DND-41 (cell line): ENCODE results near the gene MAB21L4.

Source experiments
- ATAC-seq: fragments of 200-7000 bp; cut with Tn5 transposase; 3 replicates; pipeline ENCODE4 v1.9.1; 2021; ENCODE audit warnings: low read depth; ENCODE audit not compliant: insufficient read depth
- DNase-seq: peaks from one replicate; pipeline ENCODE4 v3.0.0-alpha.2; 2020
- H2AFZ ChIP-seq: 2 replicates; pipeline ENCODE4 v1.6.0; 2012; ENCODE audit warnings: low read depth, low read length
- H3K27ac ChIP-seq: 2 replicates; pipeline ENCODE4 v1.5.1; 2012; ENCODE audit warnings: low read length, inconsistent platforms
- H3K27me3 ChIP-seq: fragments of 200-600 bp; sonication (generic); 2 replicates; pipeline ENCODE4 v1.6.0; 2012; ENCODE audit warnings: low read length, mild to moderate bottlenecking, inconsistent platforms; ENCODE audit not compliant: insufficient read depth, poor library complexity
- H3K36me3 ChIP-seq: 2 replicates; pipeline ENCODE4 v1.5.1; 2012; ENCODE audit warnings: low read length, inconsistent platforms; ENCODE audit not compliant: insufficient read depth
- H3K4me1 ChIP-seq: 2 replicates; pipeline ENCODE4 v1.5.1; 2012; ENCODE audit warnings: mild to moderate bottlenecking, low read length; ENCODE audit not compliant: insufficient read depth
- H3K4me2 ChIP-seq: 2 replicates; pipeline ENCODE4 v1.6.0; 2012; ENCODE audit warnings: mild to moderate bottlenecking, moderate library complexity, low read length, inconsistent platforms; ENCODE audit not compliant: insufficient read depth
- H3K4me3 ChIP-seq, 2 experiments: fragments of 200-600 bp in 1 of 2; shearing (Covaris generic) in 1 of 2; 2 replicates each; pipeline ENCODE4 v1.5.1; 2012 to 2016; ENCODE audit warnings: inconsistent platforms in 2 of 2, low read length in 2 of 2, mild to moderate bottlenecking in 2 of 2, low read depth in 1 of 2, moderate library complexity in 1 of 2
- H3K79me2 ChIP-seq: 2 replicates; pipeline ENCODE4 v1.6.0; 2012; ENCODE audit warnings: low read length, inconsistent platforms; ENCODE audit not compliant: insufficient read depth
- H3K9ac ChIP-seq: 2 replicates; pipeline ENCODE4 v1.6.0; 2012; ENCODE audit warnings: low read depth, mild to moderate bottlenecking, inconsistent platforms, low read length, moderate library complexity
- H3K9me3 ChIP-seq: 2 replicates; pipeline ENCODE4 v1.5.1; 2012; ENCODE audit warnings: low read length, moderate library complexity, mild to moderate bottlenecking, inconsistent platforms; ENCODE audit not compliant: insufficient read depth, severe bottlenecking
- H4K20me1 ChIP-seq: 2 replicates; pipeline ENCODE4 v1.6.0; 2012; ENCODE audit warnings: low read length; ENCODE audit not compliant: insufficient read depth
- CTCF ChIP-seq: IDR thresholded peaks from 2 replicates; pipeline ENCODE4 v1.5.1; 2012; ENCODE audit warnings: borderline replicate concordance, low read length, moderate library complexity, mild to moderate bottlenecking; ENCODE audit not compliant: poor library complexity, severe bottlenecking; ENCODE audit errors: extremely low read depth
- EZH2 ChIP-seq: IDR thresholded peaks from 3 replicates; pipeline ENCODE4 v1.6.1; 2012; ENCODE audit warnings: borderline replicate concordance, low read depth, mild to moderate bottlenecking, moderate library complexity, low read length, inconsistent platforms; ENCODE audit not compliant: severe bottlenecking

MAB21L4 gene

DNA sequence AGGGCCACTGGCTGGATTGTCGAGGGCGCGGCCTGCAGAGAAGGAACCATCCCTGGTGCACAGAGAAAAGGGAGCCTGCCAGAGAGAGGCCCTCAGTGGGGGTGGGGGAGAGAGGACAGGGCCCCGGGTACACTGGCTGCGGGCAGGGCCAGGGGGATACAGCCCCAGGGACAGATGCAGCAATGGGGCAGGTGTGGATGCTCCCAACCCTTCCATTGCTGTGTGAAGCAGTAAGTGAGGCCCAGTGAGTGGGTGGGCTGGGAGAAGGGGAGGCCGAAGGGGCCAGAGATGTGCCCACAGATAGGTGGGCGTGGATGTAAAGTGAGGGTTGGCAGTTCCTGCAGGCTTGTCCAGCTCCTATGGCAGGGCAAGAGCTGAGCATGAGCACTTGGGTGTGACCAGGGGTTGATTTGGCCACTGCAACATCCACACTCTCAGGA lies 19.9 kb downstream of the MAB21L4 start:
- Histone ChIP-seq H2AFZ (no peak overlapping the region), H3K9ac (no peak overlapping the region), H3K4me2 (no peak overlapping the region), H4K20me1 (no peaks in the 10 kb centered on the region; the same call in 1 of the 2 replicates), H3K27me3 (no peaks in the 10 kb centered on the region), H3K36me3 (no peaks in the 10 kb centered on the region), H3K4me1 (no peaks in the 10 kb centered on the region), H3K79me2 (no peaks in the 10 kb centered on the region), H3K9me3 (no peaks in the 10 kb centered on the region), H3K27ac (no peak overlapping the region), H3K4me3 (no peak overlapping the region)
- no peak for TF ChIP-seq CTCF
- no peak for TF ChIP-seq EZH2
- no peak for ATAC-seq
- DNase-seq, result no peak

DNA sequence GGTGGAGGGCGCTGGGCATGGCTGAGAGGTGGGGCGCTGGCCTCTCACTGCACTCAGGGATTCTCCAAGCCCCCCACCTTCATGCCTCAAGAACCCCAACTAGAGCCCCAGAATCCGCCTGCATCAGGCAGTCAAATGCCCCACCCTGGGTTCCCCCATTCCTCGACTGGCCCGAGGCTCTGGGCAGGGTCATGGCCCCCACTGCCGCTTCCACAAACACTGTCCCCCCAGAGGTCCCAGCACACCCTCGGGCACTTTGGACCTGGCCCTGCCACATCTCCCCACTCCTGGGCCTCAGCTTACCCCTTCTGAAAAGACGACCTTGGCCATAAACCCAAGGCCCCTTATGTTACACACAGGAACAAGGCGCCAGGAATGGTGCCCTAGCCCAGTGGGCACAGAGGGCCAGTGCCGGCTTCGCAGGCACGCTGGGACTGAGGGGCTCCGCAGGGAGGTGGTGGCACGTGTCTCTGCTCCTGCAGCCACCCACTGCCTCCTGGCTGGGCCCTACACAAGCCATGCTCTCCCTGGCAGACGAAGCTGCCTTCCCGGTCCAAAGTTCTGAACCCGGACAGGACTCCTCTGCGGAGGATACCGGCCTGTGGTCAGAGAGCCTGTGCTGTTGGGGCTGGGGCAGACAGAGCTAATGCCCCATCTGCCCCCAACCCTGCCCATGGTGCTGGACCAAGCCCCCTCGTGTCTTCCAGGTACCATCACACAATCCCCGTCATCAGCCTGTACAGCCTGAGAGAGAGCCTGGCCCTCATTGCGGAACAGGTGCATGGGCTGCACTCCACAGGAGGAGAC lies 20.5 kb downstream of the MAB21L4 start:
- DNase-seq, result no peak
- no peak overlapping the region for H3K27ac ChIP-seq
- no peaks in the 10 kb centered on the region for H3K79me2 ChIP-seq
- no peaks in the 10 kb centered on the region for H3K4me1 ChIP-seq
- no peak for ATAC-seq
- H3K9me3 ChIP-seq, result no peaks in the 10 kb centered on the region
- TF ChIP-seq CTCF (no peak), EZH2 (no peak)
- no peak overlapping the region for H2AFZ ChIP-seq
- no peak overlapping the region for H3K4me3 ChIP-seq
- no peak overlapping the region for H3K9ac ChIP-seq
- no peaks in the 10 kb centered on the region for H3K27me3 ChIP-seq
- H3K4me2 ChIP-seq, result no peak overlapping the region
- no peaks in the 10 kb centered on the region for H3K36me3 ChIP-seq
- peaks cover 4% of the 10 kb centered on the region; the same call in 1 of the 2 replicates for H4K20me1 ChIP-seq

DNA sequence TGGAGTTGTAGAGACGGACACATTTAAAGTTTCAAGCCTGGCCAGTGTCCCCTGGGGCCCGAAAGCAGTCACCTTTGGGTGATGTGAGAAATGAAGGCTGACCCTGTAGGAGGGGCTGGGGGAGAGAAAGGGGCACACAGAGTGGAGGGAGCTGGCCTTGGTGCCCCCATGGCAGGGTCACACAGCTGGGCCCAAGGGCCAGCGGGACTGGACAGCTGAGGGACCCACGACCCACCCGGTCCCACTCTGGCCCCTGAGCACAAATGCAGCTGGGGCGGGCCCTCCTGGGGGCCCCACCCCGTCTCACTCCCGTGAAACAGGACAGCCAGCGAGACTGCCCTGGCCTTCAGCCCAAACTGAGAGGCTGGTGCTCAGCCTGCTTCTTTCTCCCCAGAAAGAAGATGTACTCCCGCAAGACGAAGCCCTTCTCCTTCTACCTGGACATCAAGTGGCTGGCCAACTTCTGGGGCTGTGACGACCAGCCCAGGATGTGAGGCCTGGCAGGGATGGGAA lies 21.2 kb downstream of the MAB21L4 start:
- Histone ChIP-seq H3K27ac (no peak overlapping the region), H3K4me1 (no peaks in the 10 kb centered on the region), H3K79me2 (no peaks in the 10 kb centered on the region), H3K4me2 (no peak overlapping the region), H3K27me3 (no peaks in the 10 kb centered on the region), H4K20me1 (peaks cover 4% of the 10 kb centered on the region; the same call in 1 of the 2 replicates), H3K9me3 (no peaks in the 10 kb centered on the region), H3K9ac (no peak overlapping the region), H3K4me3 (no peak overlapping the region), H2AFZ (no peak overlapping the region), H3K36me3 (no peaks in the 10 kb centered on the region)
- TF ChIP-seq CTCF (no peak), EZH2 (no peak)
- ATAC-seq (no peak), DNase-seq (no peak)
